ENCODE data around the gene DXO. TPM values are rescaled to one million over a fixed set of nuclear protein-coding genes. Genes with fewer than 3 reads are reported as not detected.

Gene DXO
- total and polyA plus RNA-seq, 4 donors, result 4.5 to 11.0 (median 9.3) TPM

GRCh38 chr6:31958741-31959739, 12.9 kb downstream of the DXO start, which contains the start of the genes NELFE and SKIC2 (continued):
- TF ChIP-seq, protein P1, sequence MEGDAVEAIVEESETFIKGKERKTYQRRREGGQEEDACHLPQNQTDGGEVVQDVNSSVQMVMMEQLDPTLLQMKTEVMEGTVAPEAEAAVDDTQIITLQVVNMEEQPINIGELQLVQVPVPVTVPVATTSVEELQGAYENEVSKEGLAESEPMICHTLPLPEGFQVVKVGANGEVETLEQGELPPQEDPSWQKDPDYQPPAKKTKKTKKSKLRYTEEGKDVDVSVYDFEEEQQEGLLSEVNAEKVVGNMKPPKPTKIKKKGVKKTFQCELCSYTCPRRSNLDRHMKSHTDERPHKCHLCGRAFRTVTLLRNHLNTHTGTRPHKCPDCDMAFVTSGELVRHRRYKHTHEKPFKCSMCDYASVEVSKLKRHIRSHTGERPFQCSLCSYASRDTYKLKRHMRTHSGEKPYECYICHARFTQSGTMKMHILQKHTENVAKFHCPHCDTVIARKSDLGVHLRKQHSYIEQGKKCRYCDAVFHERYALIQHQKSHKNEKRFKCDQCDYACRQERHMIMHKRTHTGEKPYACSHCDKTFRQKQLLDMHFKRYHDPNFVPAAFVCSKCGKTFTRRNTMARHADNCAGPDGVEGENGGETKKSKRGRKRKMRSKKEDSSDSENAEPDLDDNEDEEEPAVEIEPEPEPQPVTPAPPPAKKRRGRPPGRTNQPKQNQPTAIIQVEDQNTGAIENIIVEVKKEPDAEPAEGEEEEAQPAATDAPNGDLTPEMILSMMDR (IDR thresholded peaks at IDR 0.05; ENCODE audit: low read depth, low read length, missing input control), result no peak
- TF ChIP-seq NR2F2 (IDR thresholded peaks at IDR 0.05), result peak; percentile 100
- TF ChIP-seq GABPA (IDR thresholded peaks at IDR 0.05 in 1 of 2, conservative IDR thresholded peaks at IDR 0.05 in 1 of 2), result peak; percentile 98 to 100
- TF ChIP-seq HNF4G (IDR thresholded peaks at IDR 0.05), result peak; percentile 70
- peak; percentile 90 for TF ChIP-seq SP1 (IDR thresholded peaks at IDR 0.05)
- TF ChIP-seq, protein P2, sequence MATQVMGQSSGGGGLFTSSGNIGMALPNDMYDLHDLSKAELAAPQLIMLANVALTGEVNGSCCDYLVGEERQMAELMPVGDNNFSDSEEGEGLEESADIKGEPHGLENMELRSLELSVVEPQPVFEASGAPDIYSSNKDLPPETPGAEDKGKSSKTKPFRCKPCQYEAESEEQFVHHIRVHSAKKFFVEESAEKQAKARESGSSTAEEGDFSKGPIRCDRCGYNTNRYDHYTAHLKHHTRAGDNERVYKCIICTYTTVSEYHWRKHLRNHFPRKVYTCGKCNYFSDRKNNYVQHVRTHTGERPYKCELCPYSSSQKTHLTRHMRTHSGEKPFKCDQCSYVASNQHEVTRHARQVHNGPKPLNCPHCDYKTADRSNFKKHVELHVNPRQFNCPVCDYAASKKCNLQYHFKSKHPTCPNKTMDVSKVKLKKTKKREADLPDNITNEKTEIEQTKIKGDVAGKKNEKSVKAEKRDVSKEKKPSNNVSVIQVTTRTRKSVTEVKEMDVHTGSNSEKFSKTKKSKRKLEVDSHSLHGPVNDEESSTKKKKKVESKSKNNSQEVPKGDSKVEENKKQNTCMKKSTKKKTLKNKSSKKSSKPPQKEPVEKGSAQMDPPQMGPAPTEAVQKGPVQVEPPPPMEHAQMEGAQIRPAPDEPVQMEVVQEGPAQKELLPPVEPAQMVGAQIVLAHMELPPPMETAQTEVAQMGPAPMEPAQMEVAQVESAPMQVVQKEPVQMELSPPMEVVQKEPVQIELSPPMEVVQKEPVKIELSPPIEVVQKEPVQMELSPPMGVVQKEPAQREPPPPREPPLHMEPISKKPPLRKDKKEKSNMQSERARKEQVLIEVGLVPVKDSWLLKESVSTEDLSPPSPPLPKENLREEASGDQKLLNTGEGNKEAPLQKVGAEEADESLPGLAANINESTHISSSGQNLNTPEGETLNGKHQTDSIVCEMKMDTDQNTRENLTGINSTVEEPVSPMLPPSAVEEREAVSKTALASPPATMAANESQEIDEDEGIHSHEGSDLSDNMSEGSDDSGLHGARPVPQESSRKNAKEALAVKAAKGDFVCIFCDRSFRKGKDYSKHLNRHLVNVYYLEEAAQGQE (IDR thresholded peaks at IDR 0.05), result peak; percentile 55

GRCh38 chr6:31958412-31958740, 13.6 kb downstream of the DXO start:
- H3K4me1 ChIP-seq (ENCODE audit: control insufficient read depth in 4 of 4, insufficient read depth in 4 of 4, low read length in 3 of 4), result peaks cover 4 to 27% (median 22%) of the 10 kb centered on the region in 4 donors
- peak overlapping the region; percentile 55 to 97 (median 91) for H3K4me3 ChIP-seq (ENCODE audit: low read depth in 1 of 3, low read length in 3 of 3)
- peak overlapping the region; percentile 66 to 91 for H3K9ac ChIP-seq (ENCODE audit: low read depth in 1 of 2, low read length in 2 of 2)
- no peak for DNase-seq (ENCODE audit: low spot score)
- peaks cover 10 to 60% (median 39%) of the 10 kb centered on the region in 4 donors for H3K36me3 ChIP-seq (ENCODE audit: control insufficient read depth in 4 of 4, insufficient read depth in 3 of 4, low read depth in 1 of 4, low read length in 3 of 4)
- no peak for TF ChIP-seq HNF4G (IDR thresholded peaks at IDR 0.05)
- TF ChIP-seq, protein P3, sequence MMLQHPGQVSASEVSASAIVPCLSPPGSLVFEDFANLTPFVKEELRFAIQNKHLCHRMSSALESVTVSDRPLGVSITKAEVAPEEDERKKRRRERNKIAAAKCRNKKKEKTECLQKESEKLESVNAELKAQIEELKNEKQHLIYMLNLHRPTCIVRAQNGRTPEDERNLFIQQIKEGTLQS (IDR thresholded peaks at IDR 0.05), result no peak
- TF ChIP-seq FOXA1 (IDR thresholded peaks at IDR 0.05), result no peak
- TF ChIP-seq HNF4A (conservative IDR thresholded peaks at IDR 0.05), result no peak
- no peak for TF ChIP-seq YY1 (IDR thresholded peaks at IDR 0.05)
- TF ChIP-seq EGR1 (IDR thresholded peaks at IDR 0.05; ENCODE audit: low read depth in 2 of 2), result no peak
- TF ChIP-seq FOXA2 (IDR thresholded peaks at IDR 0.05), result no peak
- TF ChIP-seq, protein P2 (IDR thresholded peaks at IDR 0.05), result no peak
- no peak for TF ChIP-seq NR2F2 (IDR thresholded peaks at IDR 0.05)
- TF ChIP-seq, protein P1 (IDR thresholded peaks at IDR 0.05; ENCODE audit: low read depth, low read length, missing input control), result no peak
- no peak for TF ChIP-seq RAD21 (IDR thresholded peaks at IDR 0.05)
- TF ChIP-seq TAF1 (conservative IDR thresholded peaks at IDR 0.05), result no peak
- no peak for TF ChIP-seq MAX (IDR thresholded peaks at IDR 0.05)
- TF ChIP-seq JUND (IDR thresholded peaks at IDR 0.05), result no peak
- peak overlapping the region; percentile 79 to 87 for H3K27ac ChIP-seq (ENCODE audit: low read depth in 1 of 2, low read length in 2 of 2)
- no peaks in the 10 kb centered on the region for H3K27me3 ChIP-seq (ENCODE audit: control insufficient read depth in 4 of 4, insufficient read depth in 4 of 4, low read length in 3 of 4)
- no peaks in the 10 kb centered on the region for H3K9me3 ChIP-seq (ENCODE audit: control insufficient read depth in 4 of 4, low read length in 3 of 4)
- WGBS, result 10% methylated on average over 11 of the region's 11 CpGs
